ENCODE results near the gene GALNT7. TPM values are rescaled to one million over a fixed set of nuclear protein-coding genes. Genes with fewer than 3 reads are reported as not detected.

Gene GALNT7
- total and polyA plus RNA-seq, 2 of the 13 experiments (the other 11 are each of a cell fraction or from before 2014, with no cell fraction given): 0.08 to 0.13 TPM

DNA sequence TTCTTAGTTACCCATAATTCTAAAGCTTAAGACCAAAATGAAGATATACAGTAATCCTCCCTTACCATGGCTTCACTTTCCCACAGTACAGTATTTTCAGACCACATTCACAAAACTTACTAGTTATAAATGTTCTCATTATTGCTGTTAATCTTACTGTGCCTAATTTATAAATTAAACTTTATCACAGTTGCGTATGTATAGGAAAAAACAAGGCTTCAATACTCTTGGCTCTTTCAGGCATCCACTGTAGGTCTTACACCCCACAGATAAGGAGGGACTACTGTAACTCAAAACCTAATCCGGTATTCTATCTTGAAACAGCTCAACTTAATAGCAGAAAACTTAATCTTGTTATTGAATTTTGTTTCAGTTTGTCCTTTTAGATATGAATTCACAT, 162.0 kb downstream of the GALNT7 start (continued):
- TF ChIP-seq ZNF569 (CRISPR knock-in tag; IDR thresholded peaks at IDR 0.05; ENCODE audit: borderline replicate concordance) (no peak), RBFOX2 (IDR thresholded peaks at IDR 0.05; ENCODE audit: low read depth, low read length) (0 out of 2 replicates have a peak, but pooled peaks have one; percentile 24), ZNF773 (CRISPR knock-in tag; IDR thresholded peaks at IDR 0.05; ENCODE audit: borderline replicate concordance) (no peak)

DNA sequence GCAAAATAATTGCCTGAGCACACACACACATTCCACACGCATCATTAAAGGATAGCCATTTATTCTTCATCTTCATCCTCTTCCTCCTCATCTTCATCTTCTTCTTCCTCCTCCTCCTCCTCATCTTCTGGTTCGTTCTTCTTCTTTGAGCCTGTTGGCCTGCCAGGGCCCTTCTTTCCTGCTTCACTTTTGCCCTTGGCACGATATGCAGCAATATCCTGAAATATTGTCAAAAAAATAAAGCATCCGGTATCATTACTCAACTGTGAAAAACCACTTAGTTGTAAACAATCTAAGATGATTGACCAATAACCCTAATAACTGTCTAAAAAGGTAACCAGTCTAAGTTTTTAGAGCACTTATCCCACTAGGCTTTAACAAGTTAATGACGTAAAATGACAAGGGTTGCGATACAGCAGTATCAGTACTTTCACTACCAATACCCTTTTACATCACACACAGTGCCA, 163.4 kb downstream of the GALNT7 start:
- Histone ChIP-seq H3K4me1 (ENCODE audit: insufficient read depth, low read length) (peaks cover 23% of the 10 kb centered on the region), H3K79me2 (ENCODE audit: insufficient read depth, low read length) (peaks cover 20% of the 10 kb centered on the region)
- CTCF ChIA-PET (ENCODE audit: low intra/inter-chr PET ratio, low total read pairs): no interaction called here
- TF ChIP-seq PHF8 (CRISPR knock-in tag; IDR thresholded peaks at IDR 0.05) (no peak), ZFP41 (CRISPR knock-in tag; IDR thresholded peaks at IDR 0.05; ENCODE audit: borderline replicate concordance) (no peak), PCBP2 (optimal IDR thresholded peaks at IDR 0.05; ENCODE audit: low read depth, low read length, poor library complexity, severe bottlenecking) (no peak), ATF7-NPFF (CRISPR knock-in tag; IDR thresholded peaks at IDR 0.05; ENCODE audit: low read depth) (no peak), ADNP (CRISPR knock-in tag; IDR thresholded peaks at IDR 0.05) (no peak), ZNF558 (CRISPR knock-in tag; IDR thresholded peaks at IDR 0.05; ENCODE audit: borderline replicate concordance) (no peak), HCFC1 (IDR thresholded peaks at IDR 0.05; ENCODE audit: low read depth, low read length) (no peak)
- TF ChIP-seq, protein P1, sequence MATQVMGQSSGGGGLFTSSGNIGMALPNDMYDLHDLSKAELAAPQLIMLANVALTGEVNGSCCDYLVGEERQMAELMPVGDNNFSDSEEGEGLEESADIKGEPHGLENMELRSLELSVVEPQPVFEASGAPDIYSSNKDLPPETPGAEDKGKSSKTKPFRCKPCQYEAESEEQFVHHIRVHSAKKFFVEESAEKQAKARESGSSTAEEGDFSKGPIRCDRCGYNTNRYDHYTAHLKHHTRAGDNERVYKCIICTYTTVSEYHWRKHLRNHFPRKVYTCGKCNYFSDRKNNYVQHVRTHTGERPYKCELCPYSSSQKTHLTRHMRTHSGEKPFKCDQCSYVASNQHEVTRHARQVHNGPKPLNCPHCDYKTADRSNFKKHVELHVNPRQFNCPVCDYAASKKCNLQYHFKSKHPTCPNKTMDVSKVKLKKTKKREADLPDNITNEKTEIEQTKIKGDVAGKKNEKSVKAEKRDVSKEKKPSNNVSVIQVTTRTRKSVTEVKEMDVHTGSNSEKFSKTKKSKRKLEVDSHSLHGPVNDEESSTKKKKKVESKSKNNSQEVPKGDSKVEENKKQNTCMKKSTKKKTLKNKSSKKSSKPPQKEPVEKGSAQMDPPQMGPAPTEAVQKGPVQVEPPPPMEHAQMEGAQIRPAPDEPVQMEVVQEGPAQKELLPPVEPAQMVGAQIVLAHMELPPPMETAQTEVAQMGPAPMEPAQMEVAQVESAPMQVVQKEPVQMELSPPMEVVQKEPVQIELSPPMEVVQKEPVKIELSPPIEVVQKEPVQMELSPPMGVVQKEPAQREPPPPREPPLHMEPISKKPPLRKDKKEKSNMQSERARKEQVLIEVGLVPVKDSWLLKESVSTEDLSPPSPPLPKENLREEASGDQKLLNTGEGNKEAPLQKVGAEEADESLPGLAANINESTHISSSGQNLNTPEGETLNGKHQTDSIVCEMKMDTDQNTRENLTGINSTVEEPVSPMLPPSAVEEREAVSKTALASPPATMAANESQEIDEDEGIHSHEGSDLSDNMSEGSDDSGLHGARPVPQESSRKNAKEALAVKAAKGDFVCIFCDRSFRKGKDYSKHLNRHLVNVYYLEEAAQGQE (IDR thresholded peaks at IDR 0.05; ENCODE audit: borderline replicate concordance in 1 of 2, low read depth in 1 of 2, low read length in 2 of 2): no peak
- TF ChIP-seq, protein P2, sequence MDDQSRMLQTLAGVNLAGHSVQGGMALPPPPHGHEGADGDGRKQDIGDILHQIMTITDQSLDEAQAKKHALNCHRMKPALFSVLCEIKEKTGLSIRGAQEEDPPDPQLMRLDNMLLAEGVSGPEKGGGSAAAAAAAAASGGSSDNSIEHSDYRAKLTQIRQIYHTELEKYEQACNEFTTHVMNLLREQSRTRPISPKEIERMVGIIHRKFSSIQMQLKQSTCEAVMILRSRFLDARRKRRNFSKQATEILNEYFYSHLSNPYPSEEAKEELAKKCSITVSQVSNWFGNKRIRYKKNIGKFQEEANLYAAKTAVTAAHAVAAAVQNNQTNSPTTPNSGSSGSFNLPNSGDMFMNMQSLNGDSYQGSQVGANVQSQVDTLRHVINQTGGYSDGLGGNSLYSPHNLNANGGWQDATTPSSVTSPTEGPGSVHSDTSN (CRISPR knock-in tag; IDR thresholded peaks at IDR 0.05; ENCODE audit: borderline replicate concordance): no peak
- TF ChIP-seq, protein P3, sequence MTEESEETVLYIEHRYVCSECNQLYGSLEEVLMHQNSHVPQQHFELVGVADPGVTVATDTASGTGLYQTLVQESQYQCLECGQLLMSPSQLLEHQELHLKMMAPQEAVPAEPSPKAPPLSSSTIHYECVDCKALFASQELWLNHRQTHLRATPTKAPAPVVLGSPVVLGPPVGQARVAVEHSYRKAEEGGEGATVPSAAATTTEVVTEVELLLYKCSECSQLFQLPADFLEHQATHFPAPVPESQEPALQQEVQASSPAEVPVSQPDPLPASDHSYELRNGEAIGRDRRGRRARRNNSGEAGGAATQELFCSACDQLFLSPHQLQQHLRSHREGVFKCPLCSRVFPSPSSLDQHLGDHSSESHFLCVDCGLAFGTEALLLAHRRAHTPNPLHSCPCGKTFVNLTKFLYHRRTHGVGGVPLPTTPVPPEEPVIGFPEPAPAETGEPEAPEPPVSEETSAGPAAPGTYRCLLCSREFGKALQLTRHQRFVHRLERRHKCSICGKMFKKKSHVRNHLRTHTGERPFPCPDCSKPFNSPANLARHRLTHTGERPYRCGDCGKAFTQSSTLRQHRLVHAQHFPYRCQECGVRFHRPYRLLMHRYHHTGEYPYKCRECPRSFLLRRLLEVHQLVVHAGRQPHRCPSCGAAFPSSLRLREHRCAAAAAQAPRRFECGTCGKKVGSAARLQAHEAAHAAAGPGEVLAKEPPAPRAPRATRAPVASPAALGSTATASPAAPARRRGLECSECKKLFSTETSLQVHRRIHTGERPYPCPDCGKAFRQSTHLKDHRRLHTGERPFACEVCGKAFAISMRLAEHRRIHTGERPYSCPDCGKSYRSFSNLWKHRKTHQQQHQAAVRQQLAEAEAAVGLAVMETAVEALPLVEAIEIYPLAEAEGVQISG (CRISPR knock-in tag; IDR thresholded peaks at IDR 0.05): no peak
- TF ChIP-seq, protein P4, sequence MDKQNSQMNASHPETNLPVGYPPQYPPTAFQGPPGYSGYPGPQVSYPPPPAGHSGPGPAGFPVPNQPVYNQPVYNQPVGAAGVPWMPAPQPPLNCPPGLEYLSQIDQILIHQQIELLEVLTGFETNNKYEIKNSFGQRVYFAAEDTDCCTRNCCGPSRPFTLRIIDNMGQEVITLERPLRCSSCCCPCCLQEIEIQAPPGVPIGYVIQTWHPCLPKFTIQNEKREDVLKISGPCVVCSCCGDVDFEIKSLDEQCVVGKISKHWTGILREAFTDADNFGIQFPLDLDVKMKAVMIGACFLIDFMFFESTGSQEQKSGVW (CRISPR knock-in tag; IDR thresholded peaks at IDR 0.05; ENCODE audit: borderline replicate concordance): no peak

More for the DNA sequence above, 163.4 kb downstream of the GALNT7 start:
- WGBS (ENCODE audit: low lambda C conversion rate): 90% methylated on average over 6 of the region's 6 CpGs
- Histone ChIP-seq H3K27ac (ENCODE audit: extremely low read length, insufficient read depth, low read length) (no peak overlapping the region), H3K9me3 (ENCODE audit: low read length) (no peaks in the 10 kb centered on the region), H3K4me3 (replicated peaks in 1 of 3; ENCODE audit: insufficient read depth in 1 of 3, low read depth in 2 of 3, low read length in 3 of 3) (peak overlapping the region; percentile 91 to 95 (median 92); a peak in 5 of 6 replicates), H2AFZ (ENCODE audit: low read length) (no peak overlapping the region), H3K36me3 (replicated peaks in 1 of 2; ENCODE audit: control insufficient read depth in 1 of 2, insufficient read depth in 2 of 2, low read length in 2 of 2) (peaks cover 0 to 13% of the 10 kb centered on the region in 2 experiments; a peak in 2 of 5 replicates), H3K4me2 (ENCODE audit: low read depth, low read length) (peak overlapping the region; percentile 93), H3K9ac (ENCODE audit: insufficient read depth, low read depth, low read length) (peak overlapping the region; percentile 11; the same call in 1 of the 2 replicates), H4K20me1 (ENCODE audit: insufficient read depth, low read length) (peaks cover 3% of the 10 kb centered on the region; the same call in 1 of the 2 replicates), H3K27me3 (ENCODE audit: control insufficient read depth in 1 of 2, insufficient read depth in 2 of 2, low read length in 2 of 2) (no peaks in the 10 kb centered on the region; a peak in 2 of 5 replicates)
- DNase-seq (ENCODE audit: low spot score) (no peak), ATAC-seq (no peak), FAIRE-seq (no peak)
- POLR2A ChIA-PET: no interaction called here
- intact Hi-C loops (cut with micrococcal nuclease; ENCODE audit: unreplicated experiment): no loop called here
- in situ Hi-C loops (cut with HindIII; ENCODE audit: extremely low pct_ligation_motif_present, low pct_unique_long_range_greater_than_20kb): loop anchor here (5.0 kb wide), 1 partner anchor 40 kb away; the partner anchor contains the start of gene SAP30
- BruUV-seq (replicated peaks): no TSS peak

Measured in HepG2 (cell line).